ENCODE measurements around the gene FOXJ3. TPM values are rescaled to one million over a fixed set of nuclear protein-coding genes. Genes with fewer than 3 reads are reported as not detected.

FOXJ3 gene
- total and polyA plus RNA-seq, 2 donors (not counting 1 experiment from before 2014, with no cell fraction given), result 22.6 to 29.5 TPM

GRCh38 chr1:42263019-42263418 is 72.0 kb downstream of the FOXJ3 start:
- TF ChIP-seq CTCF (conservative IDR thresholded peaks at IDR 0.05 in 1 of 2, IDR thresholded peaks at IDR 0.05 in 1 of 2; ENCODE audit: low read depth in 1 of 2, low read length in 2 of 2), result no peak
- TF ChIP-seq EZH2 (IDR thresholded peaks at IDR 0.05; ENCODE audit: low read length, missing control alignments), result no peak
- Histone ChIP-seq H3K27me3 (ENCODE audit: control insufficient read depth, insufficient read depth, low read length) (no peaks in the 10 kb centered on the region), H3K9ac (ENCODE audit: insufficient read depth, low read length) (no peak overlapping the region), H3K27ac (ENCODE audit: insufficient read depth, low read length) (no peak overlapping the region), H3K4me3 (replicated peaks in 1 of 4; ENCODE audit: control extremely low read depth in 1 of 4, insufficient read depth in 1 of 4, low read depth in 3 of 4, low read length in 4 of 4) (no peak overlapping the region), H3K4me1 (ENCODE audit: control insufficient read depth, extremely low read depth, insufficient read depth, low read length) (peaks cover 4% of the 10 kb centered on the region), H4K20me1 (ENCODE audit: control insufficient read depth, extremely low read depth, insufficient read depth, low read length) (no peaks in the 10 kb centered on the region), H2AFZ (ENCODE audit: low read length) (no peak overlapping the region), H3K79me2 (ENCODE audit: control insufficient read depth, insufficient read depth, low read length) (peaks cover 14% of the 10 kb centered on the region), H3K9me3 (ENCODE audit: control insufficient read depth, insufficient read depth, low read depth, low read length) (no peaks in the 10 kb centered on the region), H3K36me3 (ENCODE audit: control insufficient read depth, insufficient read depth, low read length) (peaks cover 4% of the 10 kb centered on the region), H3K4me2 (ENCODE audit: extremely low read depth, insufficient read depth, low read length) (no peak overlapping the region)
- DNase-seq (ENCODE audit: low read depth in 2 of 2), result no peak

- Histone ChIP-seq H3K79me2 (ENCODE audit: control insufficient read depth, insufficient read depth, low read length) (peaks cover 11% of the 10 kb centered on the region), H3K4me2 (ENCODE audit: extremely low read depth, insufficient read depth, low read length) (no peak overlapping the region), H3K4me3 (replicated peaks in 1 of 4; ENCODE audit: control extremely low read depth in 1 of 4, insufficient read depth in 1 of 4, low read depth in 3 of 4, low read length in 4 of 4) (no peak overlapping the region), H4K20me1 (ENCODE audit: control insufficient read depth, extremely low read depth, insufficient read depth, low read length) (no peaks in the 10 kb centered on the region), H3K27me3 (ENCODE audit: control insufficient read depth, insufficient read depth, low read length) (no peaks in the 10 kb centered on the region), H3K27ac (ENCODE audit: insufficient read depth, low read length) (no peak overlapping the region), H3K9ac (ENCODE audit: insufficient read depth, low read length) (no peak overlapping the region), H3K36me3 (ENCODE audit: control insufficient read depth, insufficient read depth, low read length) (peaks cover 4% of the 10 kb centered on the region), H3K4me1 (ENCODE audit: control insufficient read depth, extremely low read depth, insufficient read depth, low read length) (peaks cover 4% of the 10 kb centered on the region), H2AFZ (ENCODE audit: low read length) (no peak overlapping the region), H3K9me3 (ENCODE audit: control insufficient read depth, insufficient read depth, low read depth, low read length) (no peaks in the 10 kb centered on the region)
- no peak for DNase-seq (ENCODE audit: low read depth in 2 of 2)
- no peak for TF ChIP-seq EZH2 (IDR thresholded peaks at IDR 0.05; ENCODE audit: low read length, missing control alignments)
- TF ChIP-seq CTCF (conservative IDR thresholded peaks at IDR 0.05 in 1 of 2, IDR thresholded peaks at IDR 0.05 in 1 of 2; ENCODE audit: low read depth in 1 of 2, low read length in 2 of 2), result no peak
These were observed 74.5 kb downstream of the FOXJ3 start for GRCh38 chr1:42260376-42261070.

DNA sequence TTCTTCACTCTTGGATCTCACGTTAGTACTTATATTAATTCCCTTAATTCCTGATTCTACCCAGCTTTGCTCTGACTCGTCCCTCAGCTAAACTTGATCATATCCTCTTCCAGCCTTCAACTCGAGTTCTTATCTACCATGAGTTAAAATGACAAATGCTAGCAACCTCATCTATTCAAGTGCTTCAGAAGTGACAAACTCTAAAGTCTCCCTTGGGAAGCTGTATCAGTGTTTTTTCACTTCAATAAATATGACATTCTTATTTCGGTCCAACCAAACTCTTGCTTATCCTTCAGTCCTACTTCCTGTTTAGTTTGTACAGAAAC is 75.3 kb downstream of the FOXJ3 start:
- Histone ChIP-seq H3K4me3 (replicated peaks in 1 of 4; ENCODE audit: control extremely low read depth in 1 of 4, insufficient read depth in 1 of 4, low read depth in 3 of 4, low read length in 4 of 4) (peak overlapping the region in 1 of 4 experiments; percentile 21), H3K4me1 (ENCODE audit: control insufficient read depth, extremely low read depth, insufficient read depth, low read length) (peaks cover 4% of the 10 kb centered on the region), H3K9ac (ENCODE audit: insufficient read depth, low read length) (no peak overlapping the region), H3K36me3 (ENCODE audit: control insufficient read depth, insufficient read depth, low read length) (peaks cover 4% of the 10 kb centered on the region), H3K79me2 (ENCODE audit: control insufficient read depth, insufficient read depth, low read length) (peaks cover 16% of the 10 kb centered on the region), H4K20me1 (ENCODE audit: control insufficient read depth, extremely low read depth, insufficient read depth, low read length) (no peaks in the 10 kb centered on the region), H2AFZ (ENCODE audit: low read length) (no peak overlapping the region), H3K27me3 (ENCODE audit: control insufficient read depth, insufficient read depth, low read length) (no peaks in the 10 kb centered on the region), H3K4me2 (ENCODE audit: extremely low read depth, insufficient read depth, low read length) (peak overlapping the region; percentile 62), H3K27ac (ENCODE audit: insufficient read depth, low read length) (peak overlapping the region; percentile 16), H3K9me3 (ENCODE audit: control insufficient read depth, insufficient read depth, low read depth, low read length) (no peaks in the 10 kb centered on the region)
- TF ChIP-seq CTCF (conservative IDR thresholded peaks at IDR 0.05 in 1 of 2, IDR thresholded peaks at IDR 0.05 in 1 of 2; ENCODE audit: low read depth in 1 of 2, low read length in 2 of 2), result no peak
- TF ChIP-seq EZH2 (IDR thresholded peaks at IDR 0.05; ENCODE audit: low read length, missing control alignments), result no peak
- no peak for DNase-seq (ENCODE audit: low read depth in 2 of 2)
